H9 (cell line): ENCODE results near the gene SCP2. TPM values are rescaled to one million over a fixed set of nuclear protein-coding genes. Genes with fewer than 3 reads are reported as not detected.

Source experiments
- DNase-seq: peaks from one replicate; pipeline ENCODE4 v3.0.0-alpha.2; 2017
- H2AFZ ChIP-seq: one replicate; pipeline ENCODE4 v1.6.1; 2013; ENCODE audit warnings: mild to moderate bottlenecking, low read length, control low read depth, moderate library complexity
- H2AK5ac ChIP-seq: 2 replicates; pipeline ENCODE4 v1.6.1; 2013; ENCODE audit warnings: low read length, control low read depth, mixed read lengths; ENCODE audit not compliant: insufficient read length
- H2BK120ac ChIP-seq: one replicate; pipeline ENCODE4 v1.6.1; 2013; ENCODE audit warnings: low read depth, mild to moderate bottlenecking, low read length, control low read depth, inconsistent platforms; ENCODE audit not compliant: poor library complexity, severe bottlenecking
- H2BK12ac ChIP-seq: 2 replicates; pipeline ENCODE4 v1.6.1; 2013; ENCODE audit warnings: low read length, control low read depth, mixed read lengths, low read depth; ENCODE audit not compliant: insufficient read length
- H2BK15ac ChIP-seq: 2 replicates; pipeline ENCODE4 v1.6.1; 2013; ENCODE audit warnings: low read depth, low read length, control low read depth
- H2BK20ac ChIP-seq: one replicate; pipeline ENCODE4 v1.6.1; 2013; ENCODE audit warnings: low read depth, mild to moderate bottlenecking, low read length, control low read depth, inconsistent platforms; ENCODE audit not compliant: poor library complexity, severe bottlenecking
- H2BK5ac ChIP-seq: 2 replicates; pipeline ENCODE4 v1.6.1; 2013; ENCODE audit warnings: low read length, control low read depth, mixed read lengths; ENCODE audit not compliant: insufficient read length
- H3K14ac ChIP-seq: 2 replicates; pipeline ENCODE4 v1.6.1; 2013; ENCODE audit warnings: low read length, control low read depth; ENCODE audit not compliant: insufficient read depth
- H3K18ac ChIP-seq: 2 replicates; pipeline ENCODE4 v1.6.1; 2013; ENCODE audit warnings: low read depth, mild to moderate bottlenecking, mixed read lengths, low read length, control low read depth; ENCODE audit not compliant: insufficient read length
- H3K23ac ChIP-seq: 2 replicates; pipeline ENCODE4 v1.6.1; 2013; ENCODE audit warnings: low read length, control low read depth, mixed read lengths, low read depth; ENCODE audit not compliant: insufficient read length
- H3K23me2 ChIP-seq: 2 replicates; pipeline ENCODE4 v1.6.1; 2013; ENCODE audit warnings: low read depth, mild to moderate bottlenecking, mixed read lengths, low read length, control low read depth; ENCODE audit not compliant: insufficient read length, poor library complexity, severe bottlenecking
- H3K27ac ChIP-seq: 2 replicates; pipeline ENCODE4 v1.5.1; 2013; ENCODE audit warnings: low read length, control low read depth, mixed read lengths, low read depth; ENCODE audit not compliant: insufficient read length
- H3K27me3 ChIP-seq: 2 replicates; pipeline ENCODE4 v1.6.1; 2013; ENCODE audit warnings: low read length, control low read depth, inconsistent platforms; ENCODE audit not compliant: insufficient read depth
- H3K4ac ChIP-seq: 2 replicates; pipeline ENCODE4 v1.6.1; 2013; ENCODE audit warnings: low read depth, mild to moderate bottlenecking, control low read depth, inconsistent platforms, low read length, moderate library complexity
- H3K4me1 ChIP-seq: 2 replicates; pipeline ENCODE4 v1.6.1; 2013; ENCODE audit warnings: low read length, control low read depth, inconsistent platforms; ENCODE audit not compliant: insufficient read depth
- H3K4me2 ChIP-seq: 2 replicates; pipeline ENCODE4 v1.6.1; 2013; ENCODE audit warnings: low read length, control low read depth, mixed read lengths; ENCODE audit not compliant: insufficient read length, insufficient read depth
- H3K56ac ChIP-seq: 2 replicates; pipeline ENCODE4 v1.6.1; 2013; ENCODE audit warnings: low read depth, mild to moderate bottlenecking, mixed read lengths, low read length, control low read depth; ENCODE audit not compliant: insufficient read length
- H3K79me1 ChIP-seq: 2 replicates; pipeline ENCODE4 v1.6.1; 2013; ENCODE audit warnings: low read depth, mild to moderate bottlenecking, moderate library complexity, low read length, control low read depth, inconsistent platforms; ENCODE audit not compliant: insufficient read depth, poor library complexity, severe bottlenecking
- H3K79me2 ChIP-seq: 2 replicates; pipeline ENCODE4 v1.6.1; 2013; ENCODE audit warnings: low read length, control low read depth, inconsistent platforms; ENCODE audit not compliant: insufficient read depth
- H3K9ac ChIP-seq: 2 replicates; pipeline ENCODE4 v1.6.1; 2013; ENCODE audit warnings: low read length, control low read depth, mixed read lengths; ENCODE audit not compliant: insufficient read length; ENCODE audit errors: extremely low read depth
- H3K9me3 ChIP-seq: one replicate; pipeline ENCODE4 v1.6.1; 2013; ENCODE audit warnings: low read depth, low read length, inconsistent platforms; ENCODE audit not compliant: control insufficient read depth
- H3T11ph ChIP-seq: one replicate; pipeline ENCODE4 v1.6.1; 2013; ENCODE audit warnings: mild to moderate bottlenecking, low read length, control low read depth, inconsistent platforms
- H4K20me1 ChIP-seq: one replicate; pipeline ENCODE4 v1.6.1; 2013; ENCODE audit not compliant: control insufficient read depth, insufficient read length, insufficient read depth
- H4K5ac ChIP-seq: 2 replicates; pipeline ENCODE4 v1.6.1; 2013; ENCODE audit warnings: low read depth, mild to moderate bottlenecking, mixed read lengths, low read length, control low read depth; ENCODE audit not compliant: insufficient read length
- H4K8ac ChIP-seq: replicated peaks from 2 replicates; pipeline ENCODE4 v1.6.1; 2013; ENCODE audit warnings: low read length, control low read depth, mixed read lengths, low read depth; ENCODE audit not compliant: insufficient read length
- H4K91ac ChIP-seq: 2 replicates; pipeline ENCODE4 v1.6.1; 2013; ENCODE audit warnings: low read depth, mild to moderate bottlenecking, moderate library complexity, mixed read lengths, low read length, control low read depth; ENCODE audit not compliant: insufficient read length
- H3K27ac Mint-ChIP-seq, 3 experiments: 2 replicates in 2 of 3; 3 replicates in 1 of 3; pipeline ENCODE4 v1.8.0; 2020 to 2021; ENCODE audit warnings: mixed read lengths in 3 of 3, mild to moderate bottlenecking in 1 of 3, moderate library complexity in 1 of 3
- H3K27me3 Mint-ChIP-seq: 2 replicates; pipeline ENCODE4 v1.8.0; 2021; ENCODE audit warnings: low read depth, mild to moderate bottlenecking, moderate library complexity, mixed read lengths
- H3K36me3 Mint-ChIP-seq, 3 experiments: 2 replicates in 2 of 3; 3 replicates in 1 of 3; pipeline ENCODE4 v1.8.0; 2020 to 2021; ENCODE audit warnings: low read depth in 3 of 3, mixed read lengths in 3 of 3; ENCODE audit not compliant: insufficient read depth in 1 of 3
- H3K4me1 Mint-ChIP-seq, 2 experiments: 2 replicates each; pipeline ENCODE4 v1.8.0; 2020; ENCODE audit warnings: mixed read lengths in 2 of 2
- H3K4me3 Mint-ChIP-seq, 2 experiments: 2 replicates in 1 of 2; 3 replicates in 1 of 2; pipeline ENCODE4 v1.8.0; 2020 to 2021; ENCODE audit warnings: mild to moderate bottlenecking in 2 of 2, mixed read lengths in 2 of 2, moderate library complexity in 1 of 2
- H3K9me3 Mint-ChIP-seq, 2 experiments: 2 replicates in 1 of 2; 3 replicates in 1 of 2; pipeline ENCODE4 v1.8.0; 2020; ENCODE audit warnings: mild to moderate bottlenecking in 2 of 2, mixed read lengths in 2 of 2, moderate library complexity in 1 of 2
- WGBS: extraction: QIAGEN DNeasy Blood & Tissue Kit; methylation state at CpG from one replicate; pipeline ENCODE4 v1.1.7; 2013; ENCODE audit warnings: missing lambda C conversion rate, low lambda C conversion rate, mixed read lengths; ENCODE audit not compliant: insufficient read length; ENCODE audit errors: extremely low coverage; 5-methylcytosine and 5-hydroxymethylcytosine counted together
- total RNA-seq: library from RNA; stranded (reverse); gene quantifications from 2 replicates; pipeline ENCODE4 v1.2.1, GENCODE V29; 2021
- TF ChIP-seq, protein P1 (sequence below): fragments of 200-600 bp; sonication (generic); conservative IDR thresholded peaks from 3 replicates; pipeline ENCODE4 v1.8.0; 2021; ENCODE audit warnings: antibody characterized with exemption, mild to moderate bottlenecking

The SCP2 gene
- total RNA-seq, 1 experiment from 2014 or later = 48.8 TPM

DNA sequence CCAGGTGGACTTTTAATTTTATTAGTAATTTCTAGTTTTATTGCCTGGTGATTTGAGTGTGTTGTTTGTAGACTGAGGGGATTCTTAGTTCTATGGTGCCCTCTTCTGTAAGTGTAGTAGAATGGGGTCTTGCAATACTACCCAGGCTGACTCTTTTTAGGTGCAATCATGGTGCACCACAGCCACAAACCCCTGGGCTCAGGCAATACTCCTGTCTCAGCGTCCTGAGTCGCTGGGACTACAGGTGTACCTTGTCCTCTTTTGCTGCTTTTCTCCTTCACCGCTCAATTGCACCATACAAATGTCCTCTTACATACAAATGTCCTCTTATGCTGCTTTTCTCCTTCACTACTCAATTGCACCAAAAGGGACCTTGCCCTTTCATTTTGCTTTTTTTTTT is 43.1 kb downstream of the SCP2 start:
- DNase-seq = peak; percentile 51
- Histone ChIP-seq H3K23ac (no peak overlapping the region), H2BK20ac (no peak overlapping the region), H3K9me3 (no peaks in the 10 kb centered on the region), H2BK5ac (no peak overlapping the region), H3K79me2 (no peaks in the 10 kb centered on the region), H3K79me1 (no peaks in the 10 kb centered on the region), H4K20me1 (no peaks in the 10 kb centered on the region), H2BK15ac (no peak overlapping the region), H3T11ph (no peak overlapping the region), H2AFZ (no peak overlapping the region), H3K9ac (no peak overlapping the region), H3K14ac (no peak overlapping the region), H3K23me2 (no peaks in the 10 kb centered on the region), H2BK120ac (no peak overlapping the region), H4K91ac (no peak overlapping the region), H2BK12ac (no peak overlapping the region), H2AK5ac (no peak overlapping the region), H3K27me3 (no peaks in the 10 kb centered on the region), H3K4me2 (no peak overlapping the region), H3K27ac (no peak overlapping the region), H3K56ac (no peak overlapping the region), H3K18ac (no peak overlapping the region), H4K5ac (no peak overlapping the region), H4K8ac (no peak overlapping the region), H3K4me1 (no peaks in the 10 kb centered on the region), H3K4ac (no peak overlapping the region)
- TF ChIP-seq, protein P1, sequence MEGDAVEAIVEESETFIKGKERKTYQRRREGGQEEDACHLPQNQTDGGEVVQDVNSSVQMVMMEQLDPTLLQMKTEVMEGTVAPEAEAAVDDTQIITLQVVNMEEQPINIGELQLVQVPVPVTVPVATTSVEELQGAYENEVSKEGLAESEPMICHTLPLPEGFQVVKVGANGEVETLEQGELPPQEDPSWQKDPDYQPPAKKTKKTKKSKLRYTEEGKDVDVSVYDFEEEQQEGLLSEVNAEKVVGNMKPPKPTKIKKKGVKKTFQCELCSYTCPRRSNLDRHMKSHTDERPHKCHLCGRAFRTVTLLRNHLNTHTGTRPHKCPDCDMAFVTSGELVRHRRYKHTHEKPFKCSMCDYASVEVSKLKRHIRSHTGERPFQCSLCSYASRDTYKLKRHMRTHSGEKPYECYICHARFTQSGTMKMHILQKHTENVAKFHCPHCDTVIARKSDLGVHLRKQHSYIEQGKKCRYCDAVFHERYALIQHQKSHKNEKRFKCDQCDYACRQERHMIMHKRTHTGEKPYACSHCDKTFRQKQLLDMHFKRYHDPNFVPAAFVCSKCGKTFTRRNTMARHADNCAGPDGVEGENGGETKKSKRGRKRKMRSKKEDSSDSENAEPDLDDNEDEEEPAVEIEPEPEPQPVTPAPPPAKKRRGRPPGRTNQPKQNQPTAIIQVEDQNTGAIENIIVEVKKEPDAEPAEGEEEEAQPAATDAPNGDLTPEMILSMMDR = peak; percentile 67
- Mint-ChIP-seq H3K27ac (no peak overlapping the region), H3K36me3 (no peaks in the 10 kb centered on the region), H3K4me1 (peaks cover 0 to 3% of the 10 kb centered on the region in 2 experiments; a peak in 1 of 4 replicates), H3K4me3 (no peak overlapping the region), H3K9me3 (no peaks in the 10 kb centered on the region), H3K27me3 (no peaks in the 10 kb centered on the region)
- WGBS = no CpG with 5 or more reads among the region's 3 CpGs
